ENCODE measurements around the gene RNF182.

RNF182 gene

DNA sequence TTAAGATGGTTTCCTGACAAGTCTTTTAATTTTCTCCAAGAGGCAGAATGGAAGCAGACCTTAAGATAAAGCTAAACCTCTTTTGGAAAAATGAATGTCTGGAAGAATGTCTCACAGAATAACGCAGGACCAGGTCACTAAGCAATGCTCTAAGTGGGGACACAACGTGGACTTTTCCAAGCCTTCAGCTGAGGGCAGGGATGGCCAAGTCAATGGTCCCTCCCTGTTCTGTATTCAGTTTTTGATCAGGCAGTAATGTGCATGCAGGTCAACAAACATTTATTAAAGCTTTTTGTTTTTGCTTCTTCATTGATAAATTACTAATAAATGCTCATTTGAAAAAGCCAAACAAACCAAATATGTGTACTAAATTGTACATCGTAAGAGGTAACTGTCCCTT, 2.0 kb upstream of the RNF182 start:
- Histone ChIP-seq H3K4me1 (ENCODE audit: low read depth, poor library complexity, severe bottlenecking) (no peaks in the 10 kb centered on the region), H3K27me3 (ENCODE audit: insufficient read depth, low read depth) (no peaks in the 10 kb centered on the region), H4K20me1 (ENCODE audit: insufficient read depth) (no peaks in the 10 kb centered on the region), H2AFZ (ENCODE audit: low read depth) (no peak overlapping the region), H3K36me3 (ENCODE audit: insufficient read depth) (no peaks in the 10 kb centered on the region), H3K9ac (no peak overlapping the region), H3K4me3 (IDR thresholded peaks at IDR 0.05; ENCODE audit: insufficient read depth, low read depth, low read length) (no peak overlapping the region), H3K27ac (no peak overlapping the region), H3K79me2 (ENCODE audit: insufficient read depth, low read depth) (no peaks in the 10 kb centered on the region), H3K4me2 (no peak overlapping the region)
- TF ChIP-seq, protein P1, sequence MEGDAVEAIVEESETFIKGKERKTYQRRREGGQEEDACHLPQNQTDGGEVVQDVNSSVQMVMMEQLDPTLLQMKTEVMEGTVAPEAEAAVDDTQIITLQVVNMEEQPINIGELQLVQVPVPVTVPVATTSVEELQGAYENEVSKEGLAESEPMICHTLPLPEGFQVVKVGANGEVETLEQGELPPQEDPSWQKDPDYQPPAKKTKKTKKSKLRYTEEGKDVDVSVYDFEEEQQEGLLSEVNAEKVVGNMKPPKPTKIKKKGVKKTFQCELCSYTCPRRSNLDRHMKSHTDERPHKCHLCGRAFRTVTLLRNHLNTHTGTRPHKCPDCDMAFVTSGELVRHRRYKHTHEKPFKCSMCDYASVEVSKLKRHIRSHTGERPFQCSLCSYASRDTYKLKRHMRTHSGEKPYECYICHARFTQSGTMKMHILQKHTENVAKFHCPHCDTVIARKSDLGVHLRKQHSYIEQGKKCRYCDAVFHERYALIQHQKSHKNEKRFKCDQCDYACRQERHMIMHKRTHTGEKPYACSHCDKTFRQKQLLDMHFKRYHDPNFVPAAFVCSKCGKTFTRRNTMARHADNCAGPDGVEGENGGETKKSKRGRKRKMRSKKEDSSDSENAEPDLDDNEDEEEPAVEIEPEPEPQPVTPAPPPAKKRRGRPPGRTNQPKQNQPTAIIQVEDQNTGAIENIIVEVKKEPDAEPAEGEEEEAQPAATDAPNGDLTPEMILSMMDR (conservative IDR thresholded peaks at IDR 0.05; ENCODE audit: low read depth, low read length) = no peak

DNA sequence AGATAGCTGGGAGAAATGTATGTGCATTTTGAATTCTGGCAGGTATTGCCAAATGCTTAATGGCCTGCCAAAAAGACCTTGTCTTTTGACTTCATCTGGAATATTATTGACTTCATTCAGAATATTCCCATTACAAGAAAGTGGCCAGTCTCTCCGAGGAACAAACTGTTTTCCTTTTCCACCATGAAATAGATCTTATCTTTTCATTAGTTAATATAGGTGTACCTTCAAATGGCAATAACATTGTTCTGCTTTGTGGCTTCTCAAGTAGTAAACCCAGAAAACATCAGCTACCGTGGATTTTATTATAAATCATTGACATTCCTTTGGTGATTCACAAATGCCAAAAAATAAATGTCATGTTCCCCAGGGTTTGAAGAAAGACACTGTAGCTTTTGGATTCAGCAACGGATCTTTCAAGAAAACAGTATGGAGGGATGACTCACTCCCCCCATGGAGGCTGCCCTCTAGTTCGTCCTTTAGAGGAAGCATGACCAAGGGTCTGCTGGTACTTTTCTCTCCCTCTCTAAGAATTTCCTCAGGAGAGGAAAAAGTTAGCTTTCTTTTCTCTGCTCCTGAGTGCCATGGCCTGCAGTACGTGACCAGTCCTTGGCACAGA, 1.1 kb upstream of the RNF182 start:
- H4K20me1 ChIP-seq (ENCODE audit: insufficient read depth) = no peaks in the 10 kb centered on the region
- no peaks in the 10 kb centered on the region for H3K27me3 ChIP-seq (ENCODE audit: insufficient read depth, low read depth)
- H3K27ac ChIP-seq = no peak overlapping the region
- no peak overlapping the region for H3K4me2 ChIP-seq
- no peaks in the 10 kb centered on the region for H3K79me2 ChIP-seq (ENCODE audit: insufficient read depth, low read depth)
- no peak overlapping the region for H2AFZ ChIP-seq (ENCODE audit: low read depth)
- H3K4me1 ChIP-seq (ENCODE audit: low read depth, poor library complexity, severe bottlenecking) = no peaks in the 10 kb centered on the region
- H3K36me3 ChIP-seq (ENCODE audit: insufficient read depth) = no peaks in the 10 kb centered on the region
- H3K4me3 ChIP-seq (IDR thresholded peaks at IDR 0.05; ENCODE audit: insufficient read depth, low read depth, low read length) = no peak overlapping the region
- H3K9ac ChIP-seq = no peak overlapping the region
- TF ChIP-seq, protein P1 (conservative IDR thresholded peaks at IDR 0.05; ENCODE audit: low read depth, low read length) = no peak

DNA sequence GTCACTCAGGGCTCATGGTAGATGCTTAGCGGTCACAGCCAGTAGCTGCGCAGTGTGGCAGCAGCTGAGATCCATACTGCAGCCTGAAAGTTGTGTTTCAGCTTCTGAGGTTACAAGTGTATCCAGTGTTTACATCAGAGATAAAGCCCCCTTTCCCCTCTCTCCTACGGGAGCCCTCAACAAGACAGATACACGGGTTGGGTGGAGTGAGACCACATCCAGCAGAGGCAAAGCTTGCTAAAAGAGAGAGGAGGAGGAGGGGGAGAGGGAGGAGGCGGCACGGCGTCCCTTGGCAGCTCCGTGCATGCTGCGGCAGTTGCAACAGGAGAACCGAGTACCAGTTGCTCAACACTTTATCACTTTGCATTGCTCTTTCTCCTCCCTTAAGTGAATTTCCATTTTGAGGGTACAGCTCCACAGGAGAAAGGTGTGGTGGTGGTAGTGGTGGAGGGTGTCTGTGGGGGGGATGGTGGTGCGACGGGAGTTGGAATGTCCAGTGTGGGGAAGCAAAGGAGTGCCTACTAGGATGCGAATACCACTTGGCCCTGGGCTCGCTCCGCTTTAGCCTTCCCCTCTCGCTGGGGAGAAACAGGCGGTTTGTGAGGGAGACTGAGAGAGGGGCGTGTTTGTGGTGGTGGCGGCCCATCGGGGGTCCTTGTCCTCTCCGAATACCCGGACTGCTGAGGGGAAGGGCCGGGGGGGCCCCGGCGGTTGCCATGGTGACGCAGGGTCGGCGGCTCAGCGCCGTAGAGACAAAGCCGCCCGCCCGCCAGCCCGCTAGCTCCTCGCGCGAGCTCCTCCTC, 405 bp upstream of the RNF182 start:
- H3K4me3 ChIP-seq (IDR thresholded peaks at IDR 0.05; ENCODE audit: insufficient read depth, low read depth, low read length) = no peak overlapping the region
- H3K27me3 ChIP-seq (ENCODE audit: insufficient read depth, low read depth) = no peaks in the 10 kb centered on the region
- TF ChIP-seq, protein P1 (conservative IDR thresholded peaks at IDR 0.05; ENCODE audit: low read depth, low read length) = no peak
- H3K79me2 ChIP-seq (ENCODE audit: insufficient read depth, low read depth) = no peaks in the 10 kb centered on the region
- no peak overlapping the region for H2AFZ ChIP-seq (ENCODE audit: low read depth)
- no peaks in the 10 kb centered on the region for H3K4me1 ChIP-seq (ENCODE audit: low read depth, poor library complexity, severe bottlenecking)
- no peaks in the 10 kb centered on the region for H4K20me1 ChIP-seq (ENCODE audit: insufficient read depth)
- H3K9ac ChIP-seq = no peak overlapping the region
- no peak overlapping the region for H3K27ac ChIP-seq
- H3K36me3 ChIP-seq (ENCODE audit: insufficient read depth) = no peaks in the 10 kb centered on the region
- no peak overlapping the region for H3K4me2 ChIP-seq

DNA sequence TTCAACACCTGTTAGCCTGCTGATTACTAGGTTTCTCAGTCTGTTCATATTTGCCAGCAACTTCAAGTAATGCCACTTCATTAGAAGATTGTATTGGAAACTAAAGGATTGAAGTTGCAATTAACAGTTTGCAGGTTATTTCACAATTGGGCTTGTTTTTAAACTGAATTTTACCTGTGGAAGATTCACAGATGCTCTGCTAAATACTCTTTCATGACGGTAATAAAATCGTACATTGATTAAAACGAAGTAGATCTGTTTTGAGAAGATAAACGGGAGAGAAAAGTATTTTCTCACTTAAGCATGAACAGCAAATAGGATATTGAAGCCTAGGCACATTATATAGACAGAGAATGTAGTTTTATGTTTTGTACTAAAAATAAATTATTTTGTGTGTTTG, 1.6 kb downstream of the RNF182 start:
- H4K20me1 ChIP-seq (ENCODE audit: insufficient read depth) = no peaks in the 10 kb centered on the region
- H3K36me3 ChIP-seq (ENCODE audit: insufficient read depth) = no peaks in the 10 kb centered on the region
- no peak overlapping the region for H2AFZ ChIP-seq (ENCODE audit: low read depth)
- H3K27ac ChIP-seq = no peak overlapping the region
- TF ChIP-seq, protein P1 (conservative IDR thresholded peaks at IDR 0.05; ENCODE audit: low read depth, low read length) = no peak
- H3K9ac ChIP-seq = no peak overlapping the region
- no peak overlapping the region for H3K4me2 ChIP-seq
- H3K4me1 ChIP-seq (ENCODE audit: low read depth, poor library complexity, severe bottlenecking) = no peaks in the 10 kb centered on the region
- no peaks in the 10 kb centered on the region for H3K27me3 ChIP-seq (ENCODE audit: insufficient read depth, low read depth)
- no peaks in the 10 kb centered on the region for H3K79me2 ChIP-seq (ENCODE audit: insufficient read depth, low read depth)
- H3K4me3 ChIP-seq (IDR thresholded peaks at IDR 0.05; ENCODE audit: insufficient read depth, low read depth, low read length) = no peak overlapping the region
